A673 (cell line): ENCODE results near the gene UGT1A7. TPM values are rescaled to one million over a fixed set of nuclear protein-coding genes. Genes with fewer than 3 reads are reported as not detected.
A peak's percentile ranks its signal among the peaks of the same experiment; 100 is the strongest.
"Not testable (repeated sequence)": the region's sequence is repeated elsewhere in the genome, so short reads cannot be mapped to it uniquely, and the experiment has no call there.

ENCODE experiments used
- BruUV-seq: library from RNA; stranded (reverse); fragments of 400-500 nt; replicated peaks from 2 replicates; lab custom pipeline; 2021; lab: Mats Ljungman, UMichigan
- CTCF ChIA-PET: fragments of 300-600 bp; sonication (Branson Sonifier 250); formaldehyde crosslinking; loops from one replicate; lab custom pipeline; 2022; ENCODE audit warnings: antibody characterized with exemption; lab: Charles Lee
- POLR2A ChIA-PET: fragments of 300-600 bp; sonication (Branson Sonifier 250); formaldehyde crosslinking; loops from one replicate; lab custom pipeline; 2022; ENCODE audit warnings: antibody characterized with exemption; ENCODE audit not compliant: low non-redundant PET; lab: Charles Lee
- DNase-seq: peaks from one replicate; pipeline ENCODE4 v3.0.0-alpha.2; 2015; ENCODE audit warnings: low spot score
- H3K27ac ChIP-seq: fragments of 200-600 bp; sonication (generic); 2 replicates; pipeline ENCODE4 v1.5.1; 2016; ENCODE audit warnings: mixed run types, low read depth, mild to moderate bottlenecking, mixed read lengths, antibody characterized with exemption, low read length; ENCODE audit not compliant: poor library complexity, severe bottlenecking
- H3K27me3 ChIP-seq: fragments of 200-600 bp; sonication (generic); replicated peaks from 2 replicates; pipeline ENCODE4 v1.6.1; 2017; ENCODE audit warnings: mixed run types, low read depth, mild to moderate bottlenecking, mixed read lengths, antibody characterized with exemption, low read length; ENCODE audit not compliant: insufficient read depth, poor library complexity
- H3K36me3 ChIP-seq: fragments of 200-600 bp; sonication (generic); 2 replicates; pipeline ENCODE4 v1.6.1; 2016; ENCODE audit warnings: mixed run types, mild to moderate bottlenecking, mixed read lengths, antibody characterized with exemption, low read length; ENCODE audit not compliant: insufficient read depth, poor library complexity, severe bottlenecking
- H3K4me1 ChIP-seq: fragments of 200-600 bp; sonication (generic); 2 replicates; pipeline ENCODE4 v1.6.1; 2017; ENCODE audit warnings: mixed run types, mild to moderate bottlenecking, mixed read lengths, antibody characterized with exemption, low read length; ENCODE audit not compliant: insufficient read depth, poor library complexity, severe bottlenecking
- H3K4me3 ChIP-seq: fragments of 200-600 bp; sonication (generic); 2 replicates; pipeline ENCODE4 v1.5.1; 2016; ENCODE audit warnings: low read depth, mixed run types, mild to moderate bottlenecking, mixed read lengths, low read length; ENCODE audit not compliant: poor library complexity, severe bottlenecking
- H3K9me3 ChIP-seq: fragments of 200-600 bp; sonication (generic); 2 replicates; pipeline ENCODE4 v1.6.1; 2016; ENCODE audit warnings: mixed run types, low read depth, mild to moderate bottlenecking, mixed read lengths, antibody characterized with exemption, low read length; ENCODE audit not compliant: poor library complexity, severe bottlenecking
- EZH2 ChIP-seq: fragments of 200-600 bp; sonication (generic); IDR thresholded peaks from 2 replicates; pipeline ENCODE4 v1.6.1; 2017; ENCODE audit warnings: borderline replicate concordance, low read depth, mild to moderate bottlenecking, mixed read lengths, antibody characterized with exemption, low read length; ENCODE audit not compliant: poor library complexity, severe bottlenecking
- intact Hi-C: fragments of 100-400 bp; cut with micrococcal nuclease; formaldehyde crosslinking; loops from one replicate; pipeline ENCODE4 v1.10.0; 2022; ENCODE audit not compliant: unreplicated experiment
- total RNA-seq: library from RNA; stranded (reverse); gene quantifications from 2 replicates; pipeline ENCODE4 v1.2.3, GENCODE V29; 2021
- TF ChIP-seq, protein P1 (sequence below): fragments of 300-800, 200-600 bp; sonication (generic); conservative IDR thresholded peaks from 2 replicates; pipeline ENCODE4 v1.5.1; 2017; ENCODE audit warnings: low read depth, mild to moderate bottlenecking, antibody characterized with exemption, low read length, moderate library complexity, mixed read lengths

The UGT1A7 gene
- total RNA-seq, 1 experiment from 2014 or later: not detected

DNA sequence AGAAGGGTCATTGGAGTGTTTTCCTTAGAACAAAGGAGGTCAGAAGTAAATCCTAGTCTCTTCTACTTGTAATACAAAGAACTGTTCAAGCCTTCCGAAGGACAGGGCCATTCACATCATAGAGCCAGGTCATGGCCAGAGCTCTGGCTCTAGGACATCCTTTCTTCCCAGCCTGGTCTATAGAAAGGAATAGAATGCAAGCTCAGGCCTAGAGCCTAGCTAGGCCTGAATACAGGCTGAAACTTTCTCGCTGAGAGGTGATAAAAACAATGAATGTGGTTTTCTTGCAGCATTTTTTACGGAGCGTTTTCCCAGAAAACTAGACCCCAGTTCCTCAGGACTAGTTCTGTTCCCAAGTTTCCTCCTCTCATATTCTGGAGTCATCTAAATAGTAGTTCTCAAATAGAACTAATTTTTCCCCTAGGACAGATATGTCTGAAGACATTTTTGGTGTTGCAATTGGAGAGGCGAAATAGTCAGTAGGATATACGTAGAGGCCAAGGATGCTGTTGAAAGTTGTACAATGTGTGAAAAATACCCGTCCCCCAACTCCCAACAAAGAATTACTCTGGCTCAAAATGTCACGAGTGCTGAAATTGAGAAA lies 17.8 kb downstream of the UGT1A7 start:
- Histone ChIP-seq H3K4me3 (no peak overlapping the region), H3K9me3 (peaks cover 8% of the 10 kb centered on the region), H3K27ac (peak overlapping the region; percentile 83), H3K4me1 (peaks cover 9% of the 10 kb centered on the region), H3K27me3 (no peaks in the 10 kb centered on the region), H3K36me3 (no peaks in the 10 kb centered on the region)
- DNase-seq: no peak
- POLR2A ChIA-PET: no interaction called here
- TSS peak; percentile 51 for BruUV-seq
- CTCF ChIA-PET: no interaction called here
- TF ChIP-seq EZH2: no peak
- TF ChIP-seq, protein P1, sequence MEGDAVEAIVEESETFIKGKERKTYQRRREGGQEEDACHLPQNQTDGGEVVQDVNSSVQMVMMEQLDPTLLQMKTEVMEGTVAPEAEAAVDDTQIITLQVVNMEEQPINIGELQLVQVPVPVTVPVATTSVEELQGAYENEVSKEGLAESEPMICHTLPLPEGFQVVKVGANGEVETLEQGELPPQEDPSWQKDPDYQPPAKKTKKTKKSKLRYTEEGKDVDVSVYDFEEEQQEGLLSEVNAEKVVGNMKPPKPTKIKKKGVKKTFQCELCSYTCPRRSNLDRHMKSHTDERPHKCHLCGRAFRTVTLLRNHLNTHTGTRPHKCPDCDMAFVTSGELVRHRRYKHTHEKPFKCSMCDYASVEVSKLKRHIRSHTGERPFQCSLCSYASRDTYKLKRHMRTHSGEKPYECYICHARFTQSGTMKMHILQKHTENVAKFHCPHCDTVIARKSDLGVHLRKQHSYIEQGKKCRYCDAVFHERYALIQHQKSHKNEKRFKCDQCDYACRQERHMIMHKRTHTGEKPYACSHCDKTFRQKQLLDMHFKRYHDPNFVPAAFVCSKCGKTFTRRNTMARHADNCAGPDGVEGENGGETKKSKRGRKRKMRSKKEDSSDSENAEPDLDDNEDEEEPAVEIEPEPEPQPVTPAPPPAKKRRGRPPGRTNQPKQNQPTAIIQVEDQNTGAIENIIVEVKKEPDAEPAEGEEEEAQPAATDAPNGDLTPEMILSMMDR: no peak
- intact Hi-C loops: no loop called here

DNA sequence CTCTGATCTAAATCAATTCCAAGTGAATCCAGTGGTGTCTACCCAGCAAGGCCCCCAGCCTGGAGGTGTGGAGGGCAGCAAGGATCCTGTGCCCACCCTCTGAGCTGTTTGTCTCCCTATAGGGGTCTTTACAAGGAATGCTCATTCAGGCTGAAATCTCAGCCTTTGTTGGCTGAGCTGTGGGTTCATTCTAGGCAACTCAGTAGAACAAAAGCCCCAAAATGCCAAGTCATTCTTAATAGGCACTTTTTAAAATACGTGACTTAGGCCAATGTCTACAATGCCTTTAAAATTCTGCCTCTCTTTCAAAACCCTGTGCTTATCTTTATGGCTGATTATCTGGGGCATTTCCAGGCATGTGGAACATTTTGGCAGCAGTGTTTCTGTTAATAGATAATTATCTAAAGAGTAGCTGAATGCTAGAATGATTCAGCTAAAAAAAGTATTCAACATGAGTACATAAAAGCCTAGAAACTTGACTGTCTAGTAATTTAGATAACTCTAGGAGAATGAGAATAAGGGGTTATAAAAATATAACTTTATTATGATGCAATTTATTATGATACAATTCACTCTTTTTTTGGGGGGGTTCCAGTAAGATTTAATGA lies 18.4 kb downstream of the UGT1A7 start:
- H3K27ac ChIP-seq: peak overlapping the region; percentile 83
- peaks cover 8% of the 10 kb centered on the region for H3K9me3 ChIP-seq
- no peak overlapping the region for H3K4me3 ChIP-seq
- H3K27me3 ChIP-seq: no peaks in the 10 kb centered on the region
- DNase-seq: peak; percentile 73
- POLR2A ChIA-PET: no interaction called here
- no peaks in the 10 kb centered on the region for H3K36me3 ChIP-seq
- CTCF ChIA-PET: no interaction called here
- H3K4me1 ChIP-seq: peaks cover 9% of the 10 kb centered on the region
- BruUV-seq: no TSS peak
- TF ChIP-seq EZH2: no peak
- TF ChIP-seq, protein P1: no peak
- intact Hi-C loops: no loop called here

DNA sequence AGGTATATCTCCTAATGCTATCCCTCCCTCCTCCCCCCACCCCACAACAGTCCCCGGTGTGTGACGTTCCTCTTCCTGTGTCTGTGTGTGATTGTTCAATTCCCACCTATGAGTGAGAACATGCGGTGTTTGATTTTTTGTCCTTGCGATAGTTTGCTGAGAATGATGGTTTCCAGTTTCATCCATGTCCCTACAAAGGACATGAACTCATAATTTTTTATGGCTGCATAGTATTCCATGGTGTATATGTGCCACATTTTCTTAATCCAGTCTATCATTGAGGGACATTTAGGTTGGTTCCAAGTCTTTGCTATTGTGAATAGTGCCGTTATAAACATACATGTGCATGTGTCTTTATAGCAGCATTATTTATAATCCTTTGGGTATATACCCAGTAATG lies 19.1 kb downstream of the UGT1A7 start:
- DNase-seq, H3K36me3 ChIP-seq, H3K4me3 ChIP-seq, POLR2A ChIA-PET, H3K4me1 ChIP-seq, intact Hi-C loops, H3K27ac ChIP-seq, CTCF ChIA-PET, H3K9me3 ChIP-seq, H3K27me3 ChIP-seq, BruUV-seq: not testable (repeated sequence)

DNA sequence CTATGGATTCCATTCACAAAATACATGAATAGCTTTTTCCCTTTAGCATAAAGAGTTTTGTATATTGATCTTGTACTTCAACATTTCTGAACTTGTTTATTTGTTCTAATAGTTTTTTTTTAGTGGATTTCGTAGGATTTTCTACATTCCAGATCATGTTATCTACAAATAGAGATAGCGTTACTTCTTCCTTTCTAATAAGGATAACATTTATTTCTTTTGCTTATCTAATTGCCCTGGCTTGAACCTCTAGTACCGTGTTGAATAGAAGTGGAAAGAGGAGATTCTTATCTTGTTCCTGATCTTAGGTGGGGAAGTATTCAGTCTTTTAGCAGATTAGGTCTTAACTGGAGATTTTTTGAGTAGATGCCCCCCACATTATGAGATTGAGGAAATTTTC lies 20.5 kb downstream of the UGT1A7 start:
- ChIA-PET POLR2A (no interaction called here), CTCF (no interaction called here)
- DNase-seq: no peak
- Histone ChIP-seq H3K4me1 (peaks cover 9% of the 10 kb centered on the region), H3K27me3 (no peaks in the 10 kb centered on the region), H3K9me3 (peaks cover 8% of the 10 kb centered on the region), H3K27ac (no peak overlapping the region), H3K4me3 (no peak overlapping the region), H3K36me3 (no peaks in the 10 kb centered on the region)
- TF ChIP-seq EZH2: no peak
- TF ChIP-seq, protein P1: no peak
- no TSS peak for BruUV-seq
- intact Hi-C loops: no loop called here
